HepG2 (cell line): ENCODE data around the gene TAF1C. TPM values are rescaled to one million over a fixed set of nuclear protein-coding genes. Genes with fewer than 3 reads are reported as not detected.

Experiments used
- ATAC-seq: fragments of 200-7000 bp; cut with Tn5 transposase; 3 replicates; pipeline ENCODE4 v1.9.1; 2020; ENCODE audit warnings: mild to moderate bottlenecking, moderate library complexity
- BruUV-seq: library from RNA; stranded (reverse); fragments of 400-500 nt; replicated peaks from 2 replicates; lab custom pipeline; 2021; lab: Mats Ljungman, UMichigan
- CTCF ChIA-PET: fragments of 300-600 bp; formaldehyde crosslinking; extraction: SDS; loops from one replicate; lab custom pipeline; 2021; ENCODE audit warnings: low total read pairs, inconsistent platforms, low intra/inter-chr PET ratio; lab: Yijun Ruan, JAX
- POLR2A ChIA-PET: fragments of 350-600 bp; sonication (Branson Sonifier 250); formaldehyde crosslinking; loops from one replicate; lab custom pipeline; 2020; ENCODE audit warnings: antibody characterized with exemption, inconsistent platforms; lab: Yijun Ruan, JAX
- DNase-seq: peaks from one replicate; pipeline ENCODE4 v3.0.0-alpha.2; 2015; ENCODE audit warnings: low spot score
- FAIRE-seq: peaks from 3 replicates; lab custom pipeline; 2011; peaks lifted over from hg19 to GRCh38; lab: Jason Lieb, UNC
- H2AFZ ChIP-seq: one replicate; pipeline ENCODE4 v1.6.1; 2011; ENCODE audit warnings: low read length, inconsistent platforms
- H3K27ac ChIP-seq: fragments of 300-600 bp; 3 replicates; pipeline ENCODE4 v1.8.0; 2011; ENCODE audit warnings: mixed run types, mild to moderate bottlenecking, mixed read lengths, low read length, inconsistent platforms; ENCODE audit not compliant: insufficient read depth; ENCODE audit errors: extremely low read length
- H3K27me3 ChIP-seq, 2 experiments: fragments of 200-600 bp in 1 of 2; 2 replicates in 1 of 2; 3 replicates in 1 of 2; pipeline versions ENCODE4 v1.6.0 to v1.8.0; 2011; ENCODE audit warnings: low read length in 2 of 2, mild to moderate bottlenecking in 2 of 2, moderate library complexity in 2 of 2, inconsistent platforms in 1 of 2; ENCODE audit not compliant: insufficient read depth in 2 of 2, control insufficient read depth in 1 of 2
- H3K36me3 ChIP-seq, 2 experiments: fragments of 200-600 bp in 1 of 2; replicated peaks in 1 of 2; 2 replicates in 1 of 2; 3 replicates in 1 of 2; pipeline versions ENCODE4 v1.5.1 to v1.8.0; 2011; ENCODE audit warnings: low read length in 2 of 2, inconsistent platforms in 1 of 2; ENCODE audit not compliant: insufficient read depth in 2 of 2, control insufficient read depth in 1 of 2
- H3K4me1 ChIP-seq: 2 replicates; pipeline ENCODE4 v1.5.1; 2012; ENCODE audit warnings: low read length, inconsistent platforms; ENCODE audit not compliant: insufficient read depth
- H3K4me2 ChIP-seq: 2 replicates; pipeline ENCODE4 v1.6.0; 2011; ENCODE audit warnings: low read depth, low read length, inconsistent platforms
- H3K4me3 ChIP-seq, 3 experiments: fragments of 200-600 bp in 1 of 3; sonication (generic), shearing (Covaris generic) in 1 of 3; replicated peaks in 1 of 3; 2 replicates each; pipeline ENCODE4 v1.5.1; 2011 to 2016; ENCODE audit warnings: low read length in 3 of 3, inconsistent platforms in 2 of 3, low read depth in 2 of 3, mild to moderate bottlenecking in 2 of 3, control low read depth in 1 of 3, mixed read lengths in 1 of 3; ENCODE audit not compliant: insufficient read depth in 1 of 3
- H3K79me2 ChIP-seq: one replicate; pipeline ENCODE4 v1.6.1; 2011; ENCODE audit warnings: low read length, inconsistent platforms; ENCODE audit not compliant: insufficient read depth
- H3K9ac ChIP-seq: 2 replicates; pipeline ENCODE4 v1.6.0; 2011; ENCODE audit warnings: mild to moderate bottlenecking, low read depth, low read length, inconsistent platforms; ENCODE audit not compliant: insufficient read depth
- H3K9me3 ChIP-seq: 2 replicates; pipeline ENCODE4 v1.5.1; 2012; ENCODE audit warnings: mild to moderate bottlenecking, low read length
- H4K20me1 ChIP-seq: 2 replicates; pipeline ENCODE4 v1.6.0; 2011; ENCODE audit warnings: inconsistent platforms, mild to moderate bottlenecking, low read length, moderate library complexity; ENCODE audit not compliant: insufficient read depth
- NFKB2 ChIP-seq: sonication (generic); formaldehyde crosslinking; IDR thresholded peaks from 2 replicates; pipeline ENCODE4 v1.4.0; 2020; ENCODE audit warnings: missing genetic modification reagents, borderline replicate concordance
- TAF15 ChIP-seq: fragments of 200-400 bp; formaldehyde crosslinking; IDR thresholded peaks from one replicate; pipeline ENCODE4 v1.6.1; 2018; ENCODE audit warnings: mild to moderate bottlenecking, low read depth, low read length; ENCODE audit not compliant: poor library complexity, severe bottlenecking
- ZBTB42 ChIP-seq: sonication (generic); formaldehyde crosslinking; IDR thresholded peaks from 2 replicates; pipeline ENCODE4 v1.5.0; 2020; ENCODE audit warnings: mild to moderate bottlenecking, missing genetic modification reagents
- ZNF276 ChIP-seq: sonication (generic); formaldehyde crosslinking; IDR thresholded peaks from 2 replicates; pipeline ENCODE4 v1.4.0; 2020; ENCODE audit warnings: mild to moderate bottlenecking, low read depth, missing genetic modification reagents
- ZNF280B ChIP-seq: sonication (generic); formaldehyde crosslinking; IDR thresholded peaks from 2 replicates; pipeline ENCODE4 v1.5.0; 2020; ENCODE audit warnings: missing genetic modification reagents, mild to moderate bottlenecking, borderline replicate concordance
- WGBS: methylation state at CpG from one replicate; pipeline ENCODE4 v1.1.6; 2017; ENCODE audit warnings: low lambda C conversion rate; 5-methylcytosine and 5-hydroxymethylcytosine counted together
- in situ Hi-C: cut with HindIII; loops from 2 replicates; pipeline ENCODE4 v1.10.0; 2017; ENCODE audit warnings: low pct_unique_long_range_greater_than_20kb; ENCODE audit not compliant: extremely low pct_ligation_motif_present
- intact Hi-C: fragments of 100-400 bp; cut with micrococcal nuclease; formaldehyde crosslinking; loops from one replicate; pipeline ENCODE4 v1.10.0; 2022; ENCODE audit not compliant: unreplicated experiment
- polyA plus RNA-seq, 8 experiments: library from polyadenylated mRNA; depleted of rRNA in 3 of 8; stranded (reverse) in 7 of 8; unstranded in 1 of 8; fragments of >200 nt; fragmentation: Illumina TruSeq in 4 of 8; extraction: Trizol in 4 of 8; gene quantifications; 2 replicates each; pipeline versions ENCODE4 v1.2.1 to v1.2.3, GENCODE V29; 2011 to 2016; ENCODE audit warnings: low read depth in 4 of 8, missing spikeins in 1 of 8, mixed read lengths in 1 of 8; ENCODE audit not compliant: insufficient read depth in 1 of 8
- total RNA-seq, 5 experiments: library from RNA; depleted of rRNA; stranded (reverse); fragments of >200 nt; fragmentation: Illumina TruSeq; extraction: Trizol; gene quantifications; 2 replicates each; pipeline ENCODE4 v1.2.3, GENCODE V29; 2016; ENCODE audit warnings: low read depth in 1 of 5

TAF1C gene
- total and polyA plus RNA-seq, 2 of the 13 experiments (the other 11 are each of a cell fraction or from before 2014, with no cell fraction given): 15.6 to 20.8 TPM

- Histone ChIP-seq H3K27ac (no peak overlapping the region), H3K27me3 (peaks cover 25 to 69% of the 10 kb centered on the region in 2 experiments; a peak in 4 of 5 replicates), H3K79me2 (no peaks in the 10 kb centered on the region), H3K36me3 (no peaks in the 10 kb centered on the region), H3K4me3 (no peak overlapping the region), H3K4me2 (no peak overlapping the region), H2AFZ (no peak overlapping the region), H4K20me1 (no peaks in the 10 kb centered on the region), H3K9ac (no peak overlapping the region), H3K4me1 (no peaks in the 10 kb centered on the region), H3K9me3 (no peaks in the 10 kb centered on the region)
- FAIRE-seq (no peak), ATAC-seq (no peak), DNase-seq (no peak)
- 53% methylated on average over 11 of the region's 34 CpGs for WGBS
- intact Hi-C loops: loop anchor here (5.0 kb wide), 1 partner anchor 532 kb away; no protein-coding TSS in a partner anchor
- POLR2A ChIA-PET: no interaction called here
- CTCF ChIA-PET: no interaction called here
- in situ Hi-C loops: loop anchor here (25.0 kb wide), 1 partner anchor 232 kb away; the partner anchor contains the start of genes NECAB2 and OSGIN1
- no TSS peak for BruUV-seq
- TF ChIP-seq TAF15 (peak; percentile 3), ZBTB42 (no peak), ZNF276 (CRISPR knock-in tag) (no peak), NFKB2 (CRISPR knock-in tag) (no peak), ZNF280B (CRISPR knock-in tag) (no peak)
Measured at GRCh38 chr16:84194470-84195200, 7.8 kb upstream of the TAF1C start.
